Measurements from ENCODE around the gene CAMK2A. TPM values are rescaled to one million over a fixed set of nuclear protein-coding genes. Genes with fewer than 3 reads are reported as not detected.

The CAMK2A gene
- total RNA-seq, 2 experiments from 2014 or later = not detected

- intact Hi-C loops (cut with micrococcal nuclease; ENCODE audit: unreplicated experiment) = no loop called here
- Histone ChIP-seq H3K4me3 (ENCODE audit: low read depth, low read length, poor library complexity, severe bottlenecking) (no peak overlapping the region), H3K36me3 (ENCODE audit: insufficient read depth, low read length) (no peaks in the 10 kb centered on the region), H4K20me1 (ENCODE audit: insufficient read depth, low read length) (no peaks in the 10 kb centered on the region; the same call in 1 of the 2 replicates), H3K4me2 (ENCODE audit: low read length) (no peak overlapping the region), H2AFZ (ENCODE audit: low read length) (no peak overlapping the region), H3K79me2 (ENCODE audit: insufficient read depth, low read depth, low read length) (no peaks in the 10 kb centered on the region), H3K4me1 (ENCODE audit: insufficient read depth, low read length, poor library complexity, severe bottlenecking) (no peaks in the 10 kb centered on the region), H3K9me2 (ENCODE audit: insufficient read depth, low read length) (no peaks in the 10 kb centered on the region), H3K27ac (ENCODE audit: low read depth, low read length, poor library complexity, severe bottlenecking) (no peak overlapping the region), H3K9me3 (ENCODE audit: low read length) (no peaks in the 10 kb centered on the region)
- POLR2A ChIA-PET = no interaction called here
- no peak for TF ChIP-seq CTCF (conservative IDR thresholded peaks at IDR 0.05; ENCODE audit: low read length)
- TF ChIP-seq EZH2phosphoT487 (IDR thresholded peaks at IDR 0.05; ENCODE audit: borderline replicate concordance, low read depth, low read length) = no peak
- no peak for DNase-seq (ENCODE audit: low spot score)
- CTCF ChIA-PET (ENCODE audit: unreplicated experiment) = interaction anchor here (0.6 kb wide), 1 partner anchor 58 kb away, joined by 6 read pairs; no protein-coding TSS in a partner anchor
- BruUV-seq (replicated peaks) = no TSS peak
Observed at GRCh38 chr5:150224483-150225027, 65.0 kb downstream of the CAMK2A start.

GRCh38 chr5:150223474-150223873 lies 66.1 kb downstream of the CAMK2A start:
- H3K36me3 ChIP-seq (ENCODE audit: insufficient read depth, low read length) = no peaks in the 10 kb centered on the region
- H3K4me3 ChIP-seq (ENCODE audit: low read depth, low read length, poor library complexity, severe bottlenecking) = no peak overlapping the region
- H3K27ac ChIP-seq (ENCODE audit: low read depth, low read length, poor library complexity, severe bottlenecking) = no peak overlapping the region
- intact Hi-C loops (cut with micrococcal nuclease; ENCODE audit: unreplicated experiment) = no loop called here
- no peak overlapping the region for H3K4me2 ChIP-seq (ENCODE audit: low read length)
- no TSS peak for BruUV-seq (replicated peaks)
- H4K20me1 ChIP-seq (ENCODE audit: insufficient read depth, low read length) = no peaks in the 10 kb centered on the region; the same call in 1 of the 2 replicates
- no peaks in the 10 kb centered on the region for H3K9me3 ChIP-seq (ENCODE audit: low read length)
- H2AFZ ChIP-seq (ENCODE audit: low read length) = no peak overlapping the region
- POLR2A ChIA-PET = no interaction called here
- CTCF ChIA-PET (ENCODE audit: unreplicated experiment) = no interaction called here
- H3K9me2 ChIP-seq (ENCODE audit: insufficient read depth, low read length) = no peaks in the 10 kb centered on the region
- no peaks in the 10 kb centered on the region for H3K79me2 ChIP-seq (ENCODE audit: insufficient read depth, low read depth, low read length)
- TF ChIP-seq EZH2phosphoT487 (IDR thresholded peaks at IDR 0.05; ENCODE audit: borderline replicate concordance, low read depth, low read length) (no peak), CTCF (conservative IDR thresholded peaks at IDR 0.05; ENCODE audit: low read length) (no peak)
- no peaks in the 10 kb centered on the region for H3K4me1 ChIP-seq (ENCODE audit: insufficient read depth, low read length, poor library complexity, severe bottlenecking)
- no peak for DNase-seq (ENCODE audit: low spot score)

- BruUV-seq (replicated peaks) = no TSS peak
- Histone ChIP-seq H4K20me1 (ENCODE audit: insufficient read depth, low read length) (no peaks in the 10 kb centered on the region; the same call in 1 of the 2 replicates), H3K4me3 (ENCODE audit: low read depth, low read length, poor library complexity, severe bottlenecking) (no peak overlapping the region), H3K79me2 (ENCODE audit: insufficient read depth, low read depth, low read length) (no peaks in the 10 kb centered on the region), H3K27ac (ENCODE audit: low read depth, low read length, poor library complexity, severe bottlenecking) (no peak overlapping the region), H2AFZ (ENCODE audit: low read length) (no peak overlapping the region), H3K36me3 (ENCODE audit: insufficient read depth, low read length) (no peaks in the 10 kb centered on the region), H3K9me2 (ENCODE audit: insufficient read depth, low read length) (no peaks in the 10 kb centered on the region), H3K4me2 (ENCODE audit: low read length) (no peak overlapping the region), H3K4me1 (ENCODE audit: insufficient read depth, low read length, poor library complexity, severe bottlenecking) (no peaks in the 10 kb centered on the region), H3K9me3 (ENCODE audit: low read length) (no peaks in the 10 kb centered on the region)
- intact Hi-C loops (cut with micrococcal nuclease; ENCODE audit: unreplicated experiment) = no loop called here
- POLR2A ChIA-PET = no interaction called here
- CTCF ChIA-PET (ENCODE audit: unreplicated experiment) = interaction anchor here (0.7 kb wide), 1 partner anchor 29 kb away, joined by 4 read pairs; no protein-coding TSS in a partner anchor
- no peak for TF ChIP-seq CTCF (conservative IDR thresholded peaks at IDR 0.05; ENCODE audit: low read length)
- no peak for TF ChIP-seq EZH2phosphoT487 (IDR thresholded peaks at IDR 0.05; ENCODE audit: borderline replicate concordance, low read depth, low read length)
- no peak for DNase-seq (ENCODE audit: low spot score)
Observed at GRCh38 chr5:150222906-150223305, 66.7 kb downstream of the CAMK2A start.
